Uterus (tissue), 2 donors: ENCODE data around the gene MBNL1.

Experiments used
- POLR2A ChIP-seq, 2 donors: fragments of 450-650 bp; IDR thresholded peaks; one replicate each; pipeline ENCODE4 v1.6.1; 2016; ENCODE audit warnings: antibody characterized with exemption in 2 of 2, mild to moderate bottlenecking in 1 of 2, moderate library complexity in 1 of 2
- TF ChIP-seq, protein P1 (sequence below), 4 experiments: fragments of 200-600 bp in 2 of 4; fragments of 450-650 bp in 2 of 4; sonication (generic) in 2 of 4; IDR thresholded peaks; one replicate each; pipeline ENCODE4 v1.5.1; 2016 to 2019; ENCODE audit warnings: antibody characterized with exemption in 4 of 4, mild to moderate bottlenecking in 2 of 4, moderate library complexity in 1 of 4

DNA sequence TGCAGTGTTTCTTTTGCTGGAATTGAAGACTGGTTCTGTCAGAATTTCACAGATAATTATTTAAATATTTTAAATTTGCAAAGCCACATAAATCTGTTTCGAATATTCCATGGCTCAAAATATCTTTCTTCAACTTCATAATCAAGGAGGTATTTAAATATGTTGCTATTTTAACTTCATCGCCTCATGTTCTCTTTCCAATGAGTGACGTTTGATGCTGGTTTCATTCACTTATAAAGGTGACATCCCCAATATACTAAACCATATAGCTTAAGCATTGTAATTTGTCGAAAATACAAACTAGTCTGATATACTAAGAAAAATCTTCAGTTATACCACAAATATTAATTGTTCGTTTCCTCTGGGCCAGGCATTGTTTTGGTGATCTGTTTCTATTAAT is 22.5 kb downstream of the MBNL1 start:
- TF ChIP-seq, protein P1, sequence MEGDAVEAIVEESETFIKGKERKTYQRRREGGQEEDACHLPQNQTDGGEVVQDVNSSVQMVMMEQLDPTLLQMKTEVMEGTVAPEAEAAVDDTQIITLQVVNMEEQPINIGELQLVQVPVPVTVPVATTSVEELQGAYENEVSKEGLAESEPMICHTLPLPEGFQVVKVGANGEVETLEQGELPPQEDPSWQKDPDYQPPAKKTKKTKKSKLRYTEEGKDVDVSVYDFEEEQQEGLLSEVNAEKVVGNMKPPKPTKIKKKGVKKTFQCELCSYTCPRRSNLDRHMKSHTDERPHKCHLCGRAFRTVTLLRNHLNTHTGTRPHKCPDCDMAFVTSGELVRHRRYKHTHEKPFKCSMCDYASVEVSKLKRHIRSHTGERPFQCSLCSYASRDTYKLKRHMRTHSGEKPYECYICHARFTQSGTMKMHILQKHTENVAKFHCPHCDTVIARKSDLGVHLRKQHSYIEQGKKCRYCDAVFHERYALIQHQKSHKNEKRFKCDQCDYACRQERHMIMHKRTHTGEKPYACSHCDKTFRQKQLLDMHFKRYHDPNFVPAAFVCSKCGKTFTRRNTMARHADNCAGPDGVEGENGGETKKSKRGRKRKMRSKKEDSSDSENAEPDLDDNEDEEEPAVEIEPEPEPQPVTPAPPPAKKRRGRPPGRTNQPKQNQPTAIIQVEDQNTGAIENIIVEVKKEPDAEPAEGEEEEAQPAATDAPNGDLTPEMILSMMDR (IDR thresholded peaks at IDR 0.05) = no peak
- no peak for TF ChIP-seq POLR2A (IDR thresholded peaks at IDR 0.05)
